ENCODE results near the gene GPR132.
"Not testable (repeated sequence)": the region's sequence is repeated elsewhere in the genome, so short reads cannot be mapped to it uniquely, and the experiment has no call there.

GPR132 gene

DNA sequence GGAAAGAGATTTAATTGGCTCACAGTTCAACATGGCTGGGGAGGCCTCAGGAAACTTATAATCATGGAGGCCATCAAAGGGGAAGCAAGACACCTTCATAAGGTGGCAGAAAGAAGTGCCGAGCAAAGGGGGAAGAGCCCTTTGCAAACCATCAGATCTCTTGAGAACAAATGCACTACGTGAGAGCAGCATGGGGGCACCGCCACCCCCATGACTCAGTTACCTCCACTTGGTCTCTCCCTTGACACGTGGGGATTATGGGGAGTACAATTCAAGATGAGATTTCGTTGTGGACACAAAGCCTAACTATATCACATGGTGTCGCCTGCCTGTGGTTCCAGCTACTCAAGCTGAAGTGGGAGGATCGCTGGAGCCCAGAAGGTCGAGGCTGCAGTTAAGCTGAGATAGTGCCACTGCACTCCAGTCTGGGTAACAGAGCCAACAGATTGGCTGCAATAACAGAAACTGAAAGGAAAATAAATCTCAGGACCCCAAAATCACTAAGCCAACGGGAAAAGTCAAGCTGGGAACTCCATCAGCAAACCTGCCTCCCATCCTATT, 34.3 kb downstream of the GPR132 start:
- Histone ChIP-seq H3K4me1 (ENCODE audit: control insufficient read depth in 1 of 2, insufficient read depth in 2 of 2, low read length in 2 of 2) (no peaks in the 10 kb centered on the region), H3K27me3 (ENCODE audit: control insufficient read depth in 1 of 2, insufficient read depth in 2 of 2, low read length in 2 of 2) (no peaks in the 10 kb centered on the region), H3K27ac (ENCODE audit: low read depth, low read length) (no peak overlapping the region), H3K4me3 (ENCODE audit: low read depth in 1 of 2, low read length in 2 of 2) (no peak overlapping the region), H3K36me3 (ENCODE audit: control insufficient read depth in 1 of 2, insufficient read depth in 2 of 2, low read length in 2 of 2) (no peaks in the 10 kb centered on the region), H3K9me3 (ENCODE audit: control insufficient read depth in 1 of 2, low read length in 2 of 2) (no peaks in the 10 kb centered on the region), H3K9ac (ENCODE audit: low read depth in 1 of 2, low read length in 2 of 2) (no peak overlapping the region)

DNA sequence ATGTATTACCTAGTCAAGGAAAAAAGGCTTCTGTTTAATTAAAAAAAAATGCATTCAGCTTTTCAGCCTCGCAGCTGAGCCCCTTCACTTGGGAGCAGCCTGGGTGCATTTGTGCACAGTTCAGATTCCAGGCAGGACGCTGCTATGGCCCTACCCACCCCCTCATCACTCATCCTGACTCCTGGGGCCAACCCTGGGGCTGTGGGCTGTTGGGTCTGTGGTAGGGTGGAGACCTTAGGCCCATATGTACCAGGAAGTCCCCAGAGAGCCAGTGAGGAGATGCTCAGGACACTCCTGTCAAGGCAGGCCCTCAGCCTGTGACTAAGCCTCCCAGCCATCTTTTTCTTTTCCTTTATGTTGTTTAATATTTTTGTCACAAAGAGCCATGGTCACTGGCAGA, 35.0 kb downstream of the GPR132 start:
- Histone ChIP-seq H3K4me3 (ENCODE audit: low read depth in 1 of 2, low read length in 2 of 2) (no peak overlapping the region), H3K27me3 (ENCODE audit: control insufficient read depth in 1 of 2, insufficient read depth in 2 of 2, low read length in 2 of 2) (no peaks in the 10 kb centered on the region), H3K27ac (ENCODE audit: low read depth, low read length) (no peak overlapping the region), H3K4me1 (ENCODE audit: control insufficient read depth in 1 of 2, insufficient read depth in 2 of 2, low read length in 2 of 2) (no peaks in the 10 kb centered on the region), H3K36me3 (ENCODE audit: control insufficient read depth in 1 of 2, insufficient read depth in 2 of 2, low read length in 2 of 2) (no peaks in the 10 kb centered on the region), H3K9ac (ENCODE audit: low read depth in 1 of 2, low read length in 2 of 2) (no peak overlapping the region), H3K9me3 (ENCODE audit: control insufficient read depth in 1 of 2, low read length in 2 of 2) (no peaks in the 10 kb centered on the region)

DNA sequence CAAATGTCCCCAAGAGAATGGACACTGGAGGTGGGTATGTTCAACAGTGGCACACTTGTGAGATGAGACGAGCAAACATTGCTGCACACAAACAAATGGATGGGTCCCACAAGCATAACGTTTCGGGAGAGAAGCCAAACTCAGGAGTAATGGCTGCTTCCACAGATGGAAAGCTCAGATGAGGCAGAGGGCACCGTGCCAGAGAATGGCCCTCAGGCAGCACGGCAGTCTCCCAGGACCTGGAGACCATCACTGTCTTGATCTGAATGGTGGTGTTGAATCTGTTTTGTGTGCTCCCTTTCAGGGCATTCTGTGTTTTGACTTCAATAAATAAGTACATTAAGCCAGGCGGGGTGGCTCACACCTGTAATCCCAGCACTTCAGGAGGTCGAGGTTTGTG, 35.8 kb downstream of the GPR132 start:
- no peak overlapping the region for H3K9ac ChIP-seq (ENCODE audit: low read depth in 1 of 2, low read length in 2 of 2)
- H3K27me3 ChIP-seq (ENCODE audit: control insufficient read depth in 1 of 2, insufficient read depth in 2 of 2, low read length in 2 of 2), result no peaks in the 10 kb centered on the region
- no peaks in the 10 kb centered on the region for H3K9me3 ChIP-seq (ENCODE audit: control insufficient read depth in 1 of 2, low read length in 2 of 2)
- no peaks in the 10 kb centered on the region for H3K36me3 ChIP-seq (ENCODE audit: control insufficient read depth in 1 of 2, insufficient read depth in 2 of 2, low read length in 2 of 2)
- no peak overlapping the region for H3K4me3 ChIP-seq (ENCODE audit: low read depth in 1 of 2, low read length in 2 of 2)
- H3K27ac ChIP-seq (ENCODE audit: low read depth, low read length), result no peak overlapping the region
- no peaks in the 10 kb centered on the region for H3K4me1 ChIP-seq (ENCODE audit: control insufficient read depth in 1 of 2, insufficient read depth in 2 of 2, low read length in 2 of 2)

DNA sequence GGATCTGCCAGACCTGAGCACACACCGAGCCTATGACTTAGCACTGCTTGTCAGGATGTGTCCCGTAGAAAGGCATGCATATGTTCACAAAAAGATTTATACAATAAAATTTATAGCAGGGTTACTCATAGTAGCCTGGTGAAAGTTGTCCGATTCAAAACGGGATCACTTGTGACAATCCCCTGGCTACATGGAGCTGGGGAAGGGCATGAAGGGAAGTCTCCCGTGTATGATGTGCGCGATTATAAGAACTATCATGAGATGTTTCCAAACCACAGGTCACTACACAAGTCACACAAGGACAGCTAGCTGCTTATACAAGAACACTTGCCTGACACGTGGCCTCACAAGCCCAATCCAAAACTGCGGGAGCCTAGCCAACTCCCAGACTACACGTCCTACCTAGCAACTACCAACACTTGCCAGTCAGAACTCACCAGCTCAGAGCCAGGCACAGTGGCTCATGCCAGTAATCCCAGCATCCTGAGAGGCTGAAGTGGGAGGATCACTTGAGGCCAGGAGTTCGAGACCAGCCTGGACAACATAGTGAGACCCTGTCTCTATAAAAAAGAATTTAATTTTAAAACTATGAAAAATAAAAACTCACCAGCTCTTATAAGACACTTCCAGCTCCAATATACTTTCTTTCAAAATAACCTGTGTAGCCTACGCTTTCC, 36.8 kb downstream of the GPR132 start:
- Histone ChIP-seq H3K27ac (ENCODE audit: low read depth, low read length) (no peak overlapping the region), H3K4me3 (ENCODE audit: low read depth in 1 of 2, low read length in 2 of 2) (no peak overlapping the region), H3K4me1 (ENCODE audit: control insufficient read depth in 1 of 2, insufficient read depth in 2 of 2, low read length in 2 of 2) (no peaks in the 10 kb centered on the region), H3K27me3 (ENCODE audit: control insufficient read depth in 1 of 2, insufficient read depth in 2 of 2, low read length in 2 of 2) (no peaks in the 10 kb centered on the region), H3K9me3 (ENCODE audit: control insufficient read depth in 1 of 2, low read length in 2 of 2) (no peaks in the 10 kb centered on the region), H3K9ac (ENCODE audit: low read depth in 1 of 2, low read length in 2 of 2) (no peak overlapping the region), H3K36me3 (ENCODE audit: control insufficient read depth in 1 of 2, insufficient read depth in 2 of 2, low read length in 2 of 2) (no peaks in the 10 kb centered on the region)

DNA sequence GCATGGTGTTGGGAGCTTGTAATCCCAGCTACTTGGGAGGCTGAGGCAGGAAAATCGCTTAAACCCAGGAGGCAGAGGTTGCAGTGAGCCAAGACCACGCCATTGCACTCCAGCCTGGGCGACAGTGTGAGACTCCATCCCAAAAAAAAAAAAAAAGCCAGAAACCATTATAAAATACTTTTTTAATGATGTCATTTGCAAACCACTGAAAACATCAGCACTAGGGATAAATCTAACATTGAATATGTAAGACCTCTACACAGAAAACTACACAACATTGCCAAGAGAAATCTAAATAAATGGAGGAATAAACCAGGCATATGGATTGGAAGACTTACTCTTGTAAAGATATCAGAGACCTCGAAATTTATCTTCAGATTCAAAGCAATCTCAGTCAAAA, 37.5 kb downstream of the GPR132 start:
- H3K4me1 ChIP-seq (ENCODE audit: control insufficient read depth in 1 of 2, insufficient read depth in 2 of 2, low read length in 2 of 2); H3K9ac ChIP-seq (ENCODE audit: low read depth in 1 of 2, low read length in 2 of 2); H3K27me3 ChIP-seq (ENCODE audit: control insufficient read depth in 1 of 2, insufficient read depth in 2 of 2, low read length in 2 of 2); H3K27ac ChIP-seq (ENCODE audit: low read depth, low read length); H3K4me3 ChIP-seq (ENCODE audit: low read depth in 1 of 2, low read length in 2 of 2); H3K36me3 ChIP-seq (ENCODE audit: control insufficient read depth in 1 of 2, insufficient read depth in 2 of 2, low read length in 2 of 2); H3K9me3 ChIP-seq (ENCODE audit: control insufficient read depth in 1 of 2, low read length in 2 of 2): not testable (repeated sequence)

DNA sequence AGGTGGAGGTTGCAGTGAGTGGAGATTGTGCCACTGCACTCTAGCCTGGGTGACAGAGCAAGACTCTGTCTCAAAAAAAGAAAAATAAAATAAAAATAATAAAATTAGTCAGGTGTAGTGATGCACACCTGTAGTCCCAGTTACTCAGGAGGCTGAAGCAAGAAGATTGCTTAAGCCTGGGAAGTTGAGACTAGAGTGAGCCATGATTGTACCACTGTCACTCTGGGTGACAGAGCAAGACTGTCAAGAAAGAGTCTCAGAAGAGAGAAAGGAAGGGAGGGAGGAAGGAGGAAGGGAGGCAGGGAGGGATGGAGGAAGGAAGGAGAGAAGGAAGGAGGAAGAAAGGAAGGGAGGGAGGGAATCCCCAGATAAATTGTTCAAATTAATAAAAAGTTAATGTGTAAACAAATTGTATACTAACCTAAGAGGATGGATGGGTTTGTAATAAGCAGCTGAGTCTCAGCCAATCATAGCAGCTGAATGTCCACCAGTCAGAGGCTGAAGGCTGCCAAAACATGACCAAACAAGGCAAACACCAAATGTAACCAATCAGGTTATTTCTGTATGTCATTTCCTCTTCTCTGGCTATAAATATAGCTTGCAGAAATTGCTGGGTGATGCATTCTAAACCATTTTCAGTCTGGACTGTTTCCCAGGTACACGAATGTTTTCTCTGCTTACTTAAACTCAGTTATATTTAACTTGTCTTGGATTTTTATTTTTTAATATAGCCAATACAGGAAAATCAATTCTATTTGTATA, 38.2 kb downstream of the GPR132 start:
- H3K4me3 ChIP-seq (ENCODE audit: low read depth in 1 of 2, low read length in 2 of 2), result no peak overlapping the region
- peaks cover 0 to 4% of the 10 kb centered on the region in 2 donors for H3K4me1 ChIP-seq (ENCODE audit: control insufficient read depth in 1 of 2, insufficient read depth in 2 of 2, low read length in 2 of 2)
- H3K9ac ChIP-seq (ENCODE audit: low read depth in 1 of 2, low read length in 2 of 2), result no peak overlapping the region
- no peaks in the 10 kb centered on the region for H3K36me3 ChIP-seq (ENCODE audit: control insufficient read depth in 1 of 2, insufficient read depth in 2 of 2, low read length in 2 of 2)
- H3K27ac ChIP-seq (ENCODE audit: low read depth, low read length), result no peak overlapping the region
- H3K9me3 ChIP-seq (ENCODE audit: control insufficient read depth in 1 of 2, low read length in 2 of 2), result no peaks in the 10 kb centered on the region
- no peaks in the 10 kb centered on the region for H3K27me3 ChIP-seq (ENCODE audit: control insufficient read depth in 1 of 2, insufficient read depth in 2 of 2, low read length in 2 of 2)

DNA sequence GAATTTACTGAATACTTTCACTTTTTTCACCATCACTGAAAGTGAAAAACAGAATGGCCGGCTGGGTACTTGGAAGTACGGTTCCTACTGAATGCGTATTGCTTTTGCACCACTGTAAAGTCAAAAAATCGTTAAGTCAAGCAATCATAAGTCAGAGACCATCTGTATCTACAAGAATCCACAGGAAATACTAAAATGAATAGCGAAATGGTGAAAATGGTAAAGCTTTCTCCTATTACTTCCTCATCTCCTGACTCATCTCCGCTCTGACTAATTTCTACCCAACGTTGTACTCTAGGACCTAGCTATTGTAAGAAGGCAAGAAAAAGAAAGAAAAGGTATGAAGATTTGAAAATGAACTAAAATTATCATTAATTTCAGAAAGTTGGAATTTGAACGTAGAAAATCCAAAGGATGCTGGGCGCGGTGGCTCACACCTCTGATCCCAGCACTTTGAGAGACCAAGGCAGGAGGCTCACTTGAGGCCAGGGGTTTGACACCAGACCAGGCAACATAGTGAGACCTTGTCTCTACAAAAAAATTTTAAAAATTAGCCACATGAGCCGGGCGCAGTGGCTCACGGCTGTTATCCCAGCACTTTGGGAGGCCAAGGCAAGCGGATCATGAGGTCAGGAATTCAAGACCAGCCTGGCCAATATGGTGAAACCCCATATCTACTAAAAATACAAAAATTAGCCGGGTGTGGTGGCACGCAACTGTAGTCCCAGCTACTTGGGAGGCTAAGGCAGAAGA, 39.0 kb downstream of the GPR132 start:
- no peak overlapping the region for H3K27ac ChIP-seq (ENCODE audit: low read depth, low read length)
- no peaks in the 10 kb centered on the region for H3K9me3 ChIP-seq (ENCODE audit: control insufficient read depth in 1 of 2, low read length in 2 of 2)
- no peaks in the 10 kb centered on the region for H3K27me3 ChIP-seq (ENCODE audit: control insufficient read depth in 1 of 2, insufficient read depth in 2 of 2, low read length in 2 of 2)
- no peaks in the 10 kb centered on the region for H3K36me3 ChIP-seq (ENCODE audit: control insufficient read depth in 1 of 2, insufficient read depth in 2 of 2, low read length in 2 of 2)
- H3K4me1 ChIP-seq (ENCODE audit: control insufficient read depth in 1 of 2, insufficient read depth in 2 of 2, low read length in 2 of 2), result peaks cover 0 to 11% of the 10 kb centered on the region in 2 donors
- no peak overlapping the region for H3K4me3 ChIP-seq (ENCODE audit: low read depth in 1 of 2, low read length in 2 of 2)
- no peak overlapping the region for H3K9ac ChIP-seq (ENCODE audit: low read depth in 1 of 2, low read length in 2 of 2)

DNA sequence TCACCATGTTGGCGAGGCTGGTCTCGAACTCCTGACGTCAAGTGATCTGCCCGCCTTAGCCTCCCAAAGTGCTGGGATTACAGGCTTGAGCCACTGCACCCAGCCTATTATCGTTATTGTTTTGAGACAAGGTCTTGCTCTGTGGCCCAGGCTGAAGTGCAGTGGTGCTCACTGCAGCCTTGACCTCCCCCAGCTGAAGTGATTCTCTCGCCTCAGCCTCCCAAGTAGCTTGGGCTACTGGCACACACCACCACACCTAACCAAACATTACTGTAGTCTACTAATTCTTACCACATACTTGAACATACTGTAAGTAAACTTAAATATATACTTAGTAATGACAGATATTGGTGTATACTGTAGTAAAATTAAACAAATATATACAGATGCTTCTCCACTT, 39.8 kb downstream of the GPR132 start:
- Histone ChIP-seq H3K27me3 (ENCODE audit: control insufficient read depth in 1 of 2, insufficient read depth in 2 of 2, low read length in 2 of 2) (no peaks in the 10 kb centered on the region), H3K9me3 (ENCODE audit: control insufficient read depth in 1 of 2, low read length in 2 of 2) (no peaks in the 10 kb centered on the region), H3K4me3 (ENCODE audit: low read depth in 1 of 2, low read length in 2 of 2) (no peak overlapping the region), H3K36me3 (ENCODE audit: control insufficient read depth in 1 of 2, insufficient read depth in 2 of 2, low read length in 2 of 2) (no peaks in the 10 kb centered on the region), H3K4me1 (ENCODE audit: control insufficient read depth in 1 of 2, insufficient read depth in 2 of 2, low read length in 2 of 2) (peaks cover 0 to 11% of the 10 kb centered on the region in 2 donors), H3K27ac (ENCODE audit: low read depth, low read length) (no peak overlapping the region), H3K9ac (ENCODE audit: low read depth in 1 of 2, low read length in 2 of 2) (no peak overlapping the region)

DNA sequence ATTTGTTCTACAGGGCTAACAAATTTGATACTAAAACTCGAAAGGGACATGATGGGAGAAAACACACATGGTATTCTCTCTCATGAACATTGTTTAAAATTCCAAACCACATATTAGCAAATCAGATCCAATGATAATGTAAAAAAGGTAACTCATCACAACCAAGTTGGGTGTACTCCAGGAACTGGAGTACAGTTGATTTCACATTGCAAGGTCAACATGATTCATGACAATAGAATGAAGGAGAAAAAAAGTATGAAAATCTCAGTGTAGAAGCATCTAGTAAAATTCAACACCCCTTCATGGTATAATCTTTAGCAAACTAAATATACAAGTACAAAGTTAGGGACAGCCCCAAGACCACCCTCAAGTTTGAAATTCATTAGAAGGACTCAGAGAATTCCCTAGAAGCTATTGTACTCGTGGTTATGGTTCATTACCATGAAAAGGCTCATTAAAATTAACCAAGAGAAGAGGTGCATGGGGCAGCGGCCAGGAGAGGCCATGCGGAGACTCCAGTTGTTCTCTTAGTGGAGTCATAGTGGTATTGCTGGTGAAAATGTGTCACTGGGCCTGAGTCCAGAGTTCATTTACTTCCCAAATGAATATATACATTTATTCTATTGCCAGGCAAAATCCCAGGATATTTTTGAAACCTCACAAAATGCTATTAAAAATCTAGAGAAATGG, 41.3 kb downstream of the GPR132 start:
- H3K4me1 ChIP-seq (ENCODE audit: control insufficient read depth in 1 of 2, insufficient read depth in 2 of 2, low read length in 2 of 2), result peaks cover 12 to 25% of the 10 kb centered on the region in 2 donors
- H3K36me3 ChIP-seq (ENCODE audit: control insufficient read depth in 1 of 2, insufficient read depth in 2 of 2, low read length in 2 of 2), result no peaks in the 10 kb centered on the region
- no peak overlapping the region for H3K4me3 ChIP-seq (ENCODE audit: low read depth in 1 of 2, low read length in 2 of 2)
- H3K9me3 ChIP-seq (ENCODE audit: control insufficient read depth in 1 of 2, low read length in 2 of 2), result no peaks in the 10 kb centered on the region
- no peak overlapping the region for H3K27ac ChIP-seq (ENCODE audit: low read depth, low read length)
- no peak overlapping the region for H3K9ac ChIP-seq (ENCODE audit: low read depth in 1 of 2, low read length in 2 of 2)
- no peaks in the 10 kb centered on the region for H3K27me3 ChIP-seq (ENCODE audit: control insufficient read depth in 1 of 2, insufficient read depth in 2 of 2, low read length in 2 of 2)

All from duodenal mucosa (tissue), 2 donors.